H9 (cell line): ENCODE results near the gene ATP6V0A1. TPM values are rescaled to one million over a fixed set of nuclear protein-coding genes. Genes with fewer than 3 reads are reported as not detected.
"Not testable (repeated sequence)": the region's sequence is repeated elsewhere in the genome, so short reads cannot be mapped to it uniquely, and the experiment has no call there.

ENCODE experiments used
- DNase-seq: peaks from one replicate; pipeline ENCODE4 v3.0.0-alpha.2; 2017
- H2AFZ ChIP-seq: one replicate; pipeline ENCODE4 v1.6.1; 2013; ENCODE audit warnings: mild to moderate bottlenecking, low read length, control low read depth, moderate library complexity
- H2AK5ac ChIP-seq: 2 replicates; pipeline ENCODE4 v1.6.1; 2013; ENCODE audit warnings: low read length, control low read depth, mixed read lengths; ENCODE audit not compliant: insufficient read length
- H2BK120ac ChIP-seq: one replicate; pipeline ENCODE4 v1.6.1; 2013; ENCODE audit warnings: low read depth, mild to moderate bottlenecking, low read length, control low read depth, inconsistent platforms; ENCODE audit not compliant: poor library complexity, severe bottlenecking
- H2BK12ac ChIP-seq: 2 replicates; pipeline ENCODE4 v1.6.1; 2013; ENCODE audit warnings: low read length, control low read depth, mixed read lengths, low read depth; ENCODE audit not compliant: insufficient read length
- H2BK15ac ChIP-seq: 2 replicates; pipeline ENCODE4 v1.6.1; 2013; ENCODE audit warnings: low read depth, low read length, control low read depth
- H2BK20ac ChIP-seq: one replicate; pipeline ENCODE4 v1.6.1; 2013; ENCODE audit warnings: low read depth, mild to moderate bottlenecking, low read length, control low read depth, inconsistent platforms; ENCODE audit not compliant: poor library complexity, severe bottlenecking
- H2BK5ac ChIP-seq: 2 replicates; pipeline ENCODE4 v1.6.1; 2013; ENCODE audit warnings: low read length, control low read depth, mixed read lengths; ENCODE audit not compliant: insufficient read length
- H3K14ac ChIP-seq: 2 replicates; pipeline ENCODE4 v1.6.1; 2013; ENCODE audit warnings: low read length, control low read depth; ENCODE audit not compliant: insufficient read depth
- H3K18ac ChIP-seq: 2 replicates; pipeline ENCODE4 v1.6.1; 2013; ENCODE audit warnings: low read depth, mild to moderate bottlenecking, mixed read lengths, low read length, control low read depth; ENCODE audit not compliant: insufficient read length
- H3K23ac ChIP-seq: 2 replicates; pipeline ENCODE4 v1.6.1; 2013; ENCODE audit warnings: low read length, control low read depth, mixed read lengths, low read depth; ENCODE audit not compliant: insufficient read length
- H3K23me2 ChIP-seq: 2 replicates; pipeline ENCODE4 v1.6.1; 2013; ENCODE audit warnings: low read depth, mild to moderate bottlenecking, mixed read lengths, low read length, control low read depth; ENCODE audit not compliant: insufficient read length, poor library complexity, severe bottlenecking
- H3K27ac ChIP-seq: 2 replicates; pipeline ENCODE4 v1.5.1; 2013; ENCODE audit warnings: low read length, control low read depth, mixed read lengths, low read depth; ENCODE audit not compliant: insufficient read length
- H3K27me3 ChIP-seq: 2 replicates; pipeline ENCODE4 v1.6.1; 2013; ENCODE audit warnings: low read length, control low read depth, inconsistent platforms; ENCODE audit not compliant: insufficient read depth
- H3K4ac ChIP-seq: 2 replicates; pipeline ENCODE4 v1.6.1; 2013; ENCODE audit warnings: low read depth, mild to moderate bottlenecking, control low read depth, inconsistent platforms, low read length, moderate library complexity
- H3K4me1 ChIP-seq: 2 replicates; pipeline ENCODE4 v1.6.1; 2013; ENCODE audit warnings: low read length, control low read depth, inconsistent platforms; ENCODE audit not compliant: insufficient read depth
- H3K4me2 ChIP-seq: 2 replicates; pipeline ENCODE4 v1.6.1; 2013; ENCODE audit warnings: low read length, control low read depth, mixed read lengths; ENCODE audit not compliant: insufficient read length, insufficient read depth
- H3K56ac ChIP-seq: 2 replicates; pipeline ENCODE4 v1.6.1; 2013; ENCODE audit warnings: low read depth, mild to moderate bottlenecking, mixed read lengths, low read length, control low read depth; ENCODE audit not compliant: insufficient read length
- H3K79me1 ChIP-seq: 2 replicates; pipeline ENCODE4 v1.6.1; 2013; ENCODE audit warnings: low read depth, mild to moderate bottlenecking, moderate library complexity, low read length, control low read depth, inconsistent platforms; ENCODE audit not compliant: insufficient read depth, poor library complexity, severe bottlenecking
- H3K79me2 ChIP-seq: 2 replicates; pipeline ENCODE4 v1.6.1; 2013; ENCODE audit warnings: low read length, control low read depth, inconsistent platforms; ENCODE audit not compliant: insufficient read depth
- H3K9ac ChIP-seq: 2 replicates; pipeline ENCODE4 v1.6.1; 2013; ENCODE audit warnings: low read length, control low read depth, mixed read lengths; ENCODE audit not compliant: insufficient read length; ENCODE audit errors: extremely low read depth
- H3K9me3 ChIP-seq: one replicate; pipeline ENCODE4 v1.6.1; 2013; ENCODE audit warnings: low read depth, low read length, inconsistent platforms; ENCODE audit not compliant: control insufficient read depth
- H3T11ph ChIP-seq: one replicate; pipeline ENCODE4 v1.6.1; 2013; ENCODE audit warnings: mild to moderate bottlenecking, low read length, control low read depth, inconsistent platforms
- H4K20me1 ChIP-seq: one replicate; pipeline ENCODE4 v1.6.1; 2013; ENCODE audit not compliant: control insufficient read depth, insufficient read length, insufficient read depth
- H4K5ac ChIP-seq: 2 replicates; pipeline ENCODE4 v1.6.1; 2013; ENCODE audit warnings: low read depth, mild to moderate bottlenecking, mixed read lengths, low read length, control low read depth; ENCODE audit not compliant: insufficient read length
- H4K8ac ChIP-seq: replicated peaks from 2 replicates; pipeline ENCODE4 v1.6.1; 2013; ENCODE audit warnings: low read length, control low read depth, mixed read lengths, low read depth; ENCODE audit not compliant: insufficient read length
- H4K91ac ChIP-seq: 2 replicates; pipeline ENCODE4 v1.6.1; 2013; ENCODE audit warnings: low read depth, mild to moderate bottlenecking, moderate library complexity, mixed read lengths, low read length, control low read depth; ENCODE audit not compliant: insufficient read length
- H3K27ac Mint-ChIP-seq, 3 experiments: 2 replicates in 2 of 3; 3 replicates in 1 of 3; pipeline ENCODE4 v1.8.0; 2020 to 2021; ENCODE audit warnings: mixed read lengths in 3 of 3, mild to moderate bottlenecking in 1 of 3, moderate library complexity in 1 of 3
- H3K27me3 Mint-ChIP-seq: 2 replicates; pipeline ENCODE4 v1.8.0; 2021; ENCODE audit warnings: low read depth, mild to moderate bottlenecking, moderate library complexity, mixed read lengths
- H3K36me3 Mint-ChIP-seq, 3 experiments: 2 replicates in 2 of 3; 3 replicates in 1 of 3; pipeline ENCODE4 v1.8.0; 2020 to 2021; ENCODE audit warnings: low read depth in 3 of 3, mixed read lengths in 3 of 3; ENCODE audit not compliant: insufficient read depth in 1 of 3
- H3K4me1 Mint-ChIP-seq, 2 experiments: 2 replicates each; pipeline ENCODE4 v1.8.0; 2020; ENCODE audit warnings: mixed read lengths in 2 of 2
- H3K4me3 Mint-ChIP-seq, 2 experiments: 2 replicates in 1 of 2; 3 replicates in 1 of 2; pipeline ENCODE4 v1.8.0; 2020 to 2021; ENCODE audit warnings: mild to moderate bottlenecking in 2 of 2, mixed read lengths in 2 of 2, moderate library complexity in 1 of 2
- H3K9me3 Mint-ChIP-seq, 2 experiments: 2 replicates in 1 of 2; 3 replicates in 1 of 2; pipeline ENCODE4 v1.8.0; 2020; ENCODE audit warnings: mild to moderate bottlenecking in 2 of 2, mixed read lengths in 2 of 2, moderate library complexity in 1 of 2
- WGBS: extraction: QIAGEN DNeasy Blood & Tissue Kit; methylation state at CpG from one replicate; pipeline ENCODE4 v1.1.7; 2013; ENCODE audit warnings: missing lambda C conversion rate, low lambda C conversion rate, mixed read lengths; ENCODE audit not compliant: insufficient read length; ENCODE audit errors: extremely low coverage; 5-methylcytosine and 5-hydroxymethylcytosine counted together
- total RNA-seq: library from RNA; stranded (reverse); gene quantifications from 2 replicates; pipeline ENCODE4 v1.2.1, GENCODE V29; 2021
- TF ChIP-seq, protein P1 (sequence below): fragments of 200-600 bp; sonication (generic); conservative IDR thresholded peaks from 3 replicates; pipeline ENCODE4 v1.8.0; 2021; ENCODE audit warnings: antibody characterized with exemption, mild to moderate bottlenecking

Gene ATP6V0A1
- total RNA-seq, 1 experiment from 2014 or later: 54.1 TPM

GRCh38 chr17:42548993-42549755 lies 90.5 kb downstream of the ATP6V0A1 start:
- Histone ChIP-seq H3T11ph (no peak overlapping the region), H3K79me1 (no peaks in the 10 kb centered on the region), H3K4me2 (peak overlapping the region; percentile 49), H4K20me1 (no peaks in the 10 kb centered on the region), H3K27ac (no peak overlapping the region), H4K8ac (no peak overlapping the region), H2BK120ac (no peak overlapping the region), H4K91ac (no peak overlapping the region), H3K14ac (no peak overlapping the region), H3K4me1 (no peaks in the 10 kb centered on the region), H2BK15ac (0 out of 2 replicates have a peak overlapping the region, but pooled peaks have one; percentile 54), H3K9me3 (no peaks in the 10 kb centered on the region), H3K23me2 (peaks cover 17% of the 10 kb centered on the region), H2BK12ac (no peak overlapping the region), H3K4ac (no peak overlapping the region), H2AK5ac (no peak overlapping the region), H3K27me3 (no peaks in the 10 kb centered on the region), H4K5ac (no peak overlapping the region), H2AFZ (no peak overlapping the region), H3K23ac (no peak overlapping the region), H3K18ac (peak overlapping the region; percentile 78), H2BK20ac (no peak overlapping the region), H3K56ac (no peak overlapping the region), H3K79me2 (no peaks in the 10 kb centered on the region), H2BK5ac (no peak overlapping the region), H3K9ac (no peak overlapping the region)
- Mint-ChIP-seq H3K4me1 (peaks cover 6 to 22% of the 10 kb centered on the region in 2 experiments), H3K4me3 (peak overlapping the region; percentile 56 to 70), H3K9me3 (no peaks in the 10 kb centered on the region), H3K27me3 (peaks cover 9% of the 10 kb centered on the region; the same call in 1 of the 2 replicates), H3K27ac (no peak overlapping the region), H3K36me3 (peaks cover 0 to 3% (median 2%) of the 10 kb centered on the region in 3 experiments; a peak in 1 of 7 replicates)
- no peak for DNase-seq
- no CpG with 5 or more reads among the region's 14 CpGs for WGBS
- TF ChIP-seq, protein P1, sequence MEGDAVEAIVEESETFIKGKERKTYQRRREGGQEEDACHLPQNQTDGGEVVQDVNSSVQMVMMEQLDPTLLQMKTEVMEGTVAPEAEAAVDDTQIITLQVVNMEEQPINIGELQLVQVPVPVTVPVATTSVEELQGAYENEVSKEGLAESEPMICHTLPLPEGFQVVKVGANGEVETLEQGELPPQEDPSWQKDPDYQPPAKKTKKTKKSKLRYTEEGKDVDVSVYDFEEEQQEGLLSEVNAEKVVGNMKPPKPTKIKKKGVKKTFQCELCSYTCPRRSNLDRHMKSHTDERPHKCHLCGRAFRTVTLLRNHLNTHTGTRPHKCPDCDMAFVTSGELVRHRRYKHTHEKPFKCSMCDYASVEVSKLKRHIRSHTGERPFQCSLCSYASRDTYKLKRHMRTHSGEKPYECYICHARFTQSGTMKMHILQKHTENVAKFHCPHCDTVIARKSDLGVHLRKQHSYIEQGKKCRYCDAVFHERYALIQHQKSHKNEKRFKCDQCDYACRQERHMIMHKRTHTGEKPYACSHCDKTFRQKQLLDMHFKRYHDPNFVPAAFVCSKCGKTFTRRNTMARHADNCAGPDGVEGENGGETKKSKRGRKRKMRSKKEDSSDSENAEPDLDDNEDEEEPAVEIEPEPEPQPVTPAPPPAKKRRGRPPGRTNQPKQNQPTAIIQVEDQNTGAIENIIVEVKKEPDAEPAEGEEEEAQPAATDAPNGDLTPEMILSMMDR: no peak

DNA sequence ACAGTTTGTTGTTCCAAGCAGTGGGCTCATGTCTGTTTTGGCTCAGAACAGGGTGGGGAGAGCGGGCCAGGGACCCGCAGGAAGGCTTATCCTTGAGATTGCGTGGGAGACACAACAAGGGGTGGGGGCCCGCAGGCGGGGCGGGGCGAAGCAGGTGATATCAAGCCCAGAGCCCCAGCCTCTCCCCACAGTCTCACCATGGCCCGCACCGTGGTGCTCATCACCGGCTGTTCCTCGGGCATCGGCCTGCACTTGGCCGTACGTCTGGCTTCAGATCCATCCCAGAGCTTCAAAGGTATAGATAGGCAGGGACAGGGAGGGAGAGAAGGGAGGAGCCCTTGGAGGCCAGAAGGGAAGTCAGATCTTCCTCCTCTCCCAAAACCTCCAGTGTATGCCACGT lies 94.1 kb downstream of the ATP6V0A1 start, which contains the start of gene HSD17B1:
TSS of gene HSD17B1 (plus strand) at position 188 of the 400 bp plus-strand sequence. CDS start at position 199, 11 bp downstream.
- H3K9ac ChIP-seq: not testable (repeated sequence)
- peak within 1 kb of the TSS in 2 of 3 experiments; percentile 61 to 77; a peak in 3 of 7 replicates for H3K27ac Mint-ChIP-seq
- WGBS: no CpG with 5 or more reads among the region's 15 CpGs

More for the DNA sequence above, 94.1 kb downstream of the ATP6V0A1 start, which contains the start of gene HSD17B1:
- H3K27ac ChIP-seq, H4K20me1 ChIP-seq, H4K5ac ChIP-seq, H3K23ac ChIP-seq, H3K79me2 ChIP-seq, H3K36me3 Mint-ChIP-seq, H2BK120ac ChIP-seq, H2BK15ac ChIP-seq, H3K56ac ChIP-seq, H2BK20ac ChIP-seq, H3K9me3 Mint-ChIP-seq, H3K9me3 ChIP-seq, H4K91ac ChIP-seq, H3K27me3 ChIP-seq, H4K8ac ChIP-seq, H3K14ac ChIP-seq, H3K79me1 ChIP-seq, DNase-seq, H2AFZ ChIP-seq, H3K27me3 Mint-ChIP-seq, H2BK12ac ChIP-seq, H3T11ph ChIP-seq, H3K4ac ChIP-seq, H2BK5ac ChIP-seq, H2AK5ac ChIP-seq, H3K18ac ChIP-seq, H3K4me1 ChIP-seq: not testable (repeated sequence)
- Mint-ChIP-seq H3K4me3 (peak within 1 kb of the TSS; percentile 85 to 92), H3K4me1 (peaks cover 14 to 35% of the 10 kb centered on the region in 2 experiments)
- Histone ChIP-seq H3K4me2 (peak within 1 kb of the TSS; percentile 43), H3K23me2 (peaks cover 20% of the 10 kb centered on the region)
